ENCODE measurements around the gene ARMC6. TPM values are rescaled to one million over a fixed set of nuclear protein-coding genes. Genes with fewer than 3 reads are reported as not detected.

ARMC6 gene
- total and polyA plus RNA-seq, 2 donors (not counting 3 experiments of a cell fraction or from before 2014, with no cell fraction given), result 33.9 to 44.7 TPM

DNA sequence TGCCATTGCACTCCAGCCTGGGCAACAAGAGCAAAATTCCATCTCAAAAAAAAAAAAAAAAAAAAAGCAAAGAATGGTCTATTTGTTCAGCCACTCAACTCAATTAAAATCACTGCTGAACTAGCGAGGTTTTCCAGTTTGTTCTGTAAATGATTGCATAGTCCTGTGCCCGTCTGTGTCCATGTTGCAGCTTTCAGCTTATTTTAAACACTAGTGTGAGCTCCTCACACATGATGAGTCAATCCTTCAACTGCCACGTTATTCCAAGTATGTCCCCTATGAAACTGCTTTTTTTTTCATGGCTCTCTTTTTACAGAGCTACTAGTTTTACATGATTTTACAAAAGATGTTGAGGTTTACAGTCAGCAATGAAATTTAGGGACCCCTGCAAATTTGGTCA, 12.3 kb upstream of the ARMC6 start:
- no peaks in the 10 kb centered on the region for H3K9me1 ChIP-seq (replicated peaks; ENCODE audit: control insufficient read depth, extremely low read depth, insufficient read depth, low read length)
- no peaks in the 10 kb centered on the region for H4K20me1 ChIP-seq (replicated peaks; ENCODE audit: control insufficient read depth, extremely low read depth, insufficient read depth, low read length)
- POLR2A ChIA-PET, result interaction anchor here (0.7 kb wide), 1 partner anchor 91 kb away, joined by 4 read pairs; no protein-coding TSS in a partner anchor
- intact Hi-C loops (cut with micrococcal nuclease), result no loop called here
- peaks cover 54% of the 10 kb centered on the region for H3K79me2 ChIP-seq (ENCODE audit: control insufficient read depth, insufficient read depth, low read length)
- FAIRE-seq (peak; percentile 35), DNase-seq (ENCODE audit: low read depth, low spot score) (no peak)
- dilution Hi-C loops (cut with MboI; ENCODE audit: extremely low pct_ligation_motif_present, low sequenced_read_pairs), result no loop called here
- H3K27me3 ChIP-seq (ENCODE audit: control insufficient read depth in 2 of 2, insufficient read depth in 2 of 2, low read length in 2 of 2), result no peaks in the 10 kb centered on the region
- peaks cover 29 to 31% of the 10 kb centered on the region in 2 experiments for H3K36me3 ChIP-seq (ENCODE audit: control insufficient read depth in 2 of 2, extremely low read depth in 1 of 2, insufficient read depth in 2 of 2, low read length in 2 of 2)
- H3K4me3 ChIP-seq (replicated peaks in 1 of 3; ENCODE audit: insufficient read depth in 1 of 3, low read depth in 1 of 3, low read length in 3 of 3), result no peak overlapping the region
- H3K4me2 ChIP-seq (ENCODE audit: insufficient read depth, low read length), result no peak overlapping the region
- no peak overlapping the region for H3K9ac ChIP-seq (replicated peaks; ENCODE audit: extremely low read depth, insufficient read depth, low read length)
- no peak overlapping the region for H2AFZ ChIP-seq (ENCODE audit: low read depth, low read length)
- no peaks in the 10 kb centered on the region for H3K4me1 ChIP-seq (ENCODE audit: control insufficient read depth, extremely low read depth, insufficient read depth, low read length)
- CTCF ChIA-PET, result interaction anchor here (0.8 to 1.0 kb wide), 2 partner anchors 12 to 126 kb away, joined by 3 read pairs; partner anchors contain the start of gene CERS1
- no peaks in the 10 kb centered on the region for H3K9me3 ChIP-seq (replicated peaks; ENCODE audit: control insufficient read depth, insufficient read depth, low read length)
- no TSS peak for BruUV-seq (replicated peaks)
- TF ChIP-seq, protein P1, sequence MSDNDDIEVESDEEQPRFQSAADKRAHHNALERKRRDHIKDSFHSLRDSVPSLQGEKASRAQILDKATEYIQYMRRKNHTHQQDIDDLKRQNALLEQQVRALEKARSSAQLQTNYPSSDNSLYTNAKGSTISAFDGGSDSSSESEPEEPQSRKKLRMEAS (IDR thresholded peaks at IDR 0.05; ENCODE audit: insufficient read depth, insufficient read length), result no peak
- TF ChIP-seq JUN (IDR thresholded peaks at IDR 0.05; ENCODE audit: borderline replicate concordance, insufficient read depth, insufficient read length, low read depth), result no peak
- TF ChIP-seq POLR2A (IDR thresholded peaks at IDR 0.05; ENCODE audit: low read depth, low read length), result no peak
- no peak for TF ChIP-seq GATA2 (IDR thresholded peaks at IDR 0.05; ENCODE audit: insufficient read depth, insufficient read length, low read depth, low read length)
- no peak for TF ChIP-seq FOS (IDR thresholded peaks at IDR 0.05; ENCODE audit: borderline replicate concordance, insufficient read depth, low read length)
- TF ChIP-seq MYC (IDR thresholded peaks at IDR 0.05; ENCODE audit: low read depth, low read length), result no peak
- TF ChIP-seq EZH2 (IDR thresholded peaks at IDR 0.05; ENCODE audit: borderline replicate concordance, low read depth, low read length, severe bottlenecking), result no peak
- TF ChIP-seq POLR2AphosphoS5 (IDR thresholded peaks at IDR 0.05; ENCODE audit: insufficient read depth, low read depth, low read length), result no peak
- TF ChIP-seq, protein P2, sequence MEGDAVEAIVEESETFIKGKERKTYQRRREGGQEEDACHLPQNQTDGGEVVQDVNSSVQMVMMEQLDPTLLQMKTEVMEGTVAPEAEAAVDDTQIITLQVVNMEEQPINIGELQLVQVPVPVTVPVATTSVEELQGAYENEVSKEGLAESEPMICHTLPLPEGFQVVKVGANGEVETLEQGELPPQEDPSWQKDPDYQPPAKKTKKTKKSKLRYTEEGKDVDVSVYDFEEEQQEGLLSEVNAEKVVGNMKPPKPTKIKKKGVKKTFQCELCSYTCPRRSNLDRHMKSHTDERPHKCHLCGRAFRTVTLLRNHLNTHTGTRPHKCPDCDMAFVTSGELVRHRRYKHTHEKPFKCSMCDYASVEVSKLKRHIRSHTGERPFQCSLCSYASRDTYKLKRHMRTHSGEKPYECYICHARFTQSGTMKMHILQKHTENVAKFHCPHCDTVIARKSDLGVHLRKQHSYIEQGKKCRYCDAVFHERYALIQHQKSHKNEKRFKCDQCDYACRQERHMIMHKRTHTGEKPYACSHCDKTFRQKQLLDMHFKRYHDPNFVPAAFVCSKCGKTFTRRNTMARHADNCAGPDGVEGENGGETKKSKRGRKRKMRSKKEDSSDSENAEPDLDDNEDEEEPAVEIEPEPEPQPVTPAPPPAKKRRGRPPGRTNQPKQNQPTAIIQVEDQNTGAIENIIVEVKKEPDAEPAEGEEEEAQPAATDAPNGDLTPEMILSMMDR (IDR thresholded peaks at IDR 0.05; ENCODE audit: extremely low read depth in 1 of 2, insufficient read depth in 1 of 2, low read depth in 1 of 2, low read length in 2 of 2), result no peak
- no peak overlapping the region for H3K27ac ChIP-seq (ENCODE audit: insufficient read depth, low read depth, low read length)

All from endothelial cell of umbilical vein (primary cell).